SHP77 (cell line): ENCODE measurements around the gene JAKMIP2.
"Not testable (repeated sequence)": the region's sequence is repeated elsewhere in the genome, so short reads cannot be mapped to it uniquely, and the experiment has no call there.

Experiments used
- DNase-seq, 2 experiments: peaks; one replicate each; lab custom pipeline; 2025; lab: John Stamatoyannopoulos, UW

The JAKMIP2 gene

GRCh38 chr5:147557876-147558745 lies 224.4 kb downstream of the JAKMIP2 start:
- DNase-seq: no peak

- DNase-seq: no peak
Observed at GRCh38 chr5:147555176-147555575, 227.4 kb downstream of the JAKMIP2 start.

- DNase-seq: no peak
Observed at GRCh38 chr5:147554261-147554817, 228.2 kb downstream of the JAKMIP2 start.

GRCh38 chr5:147553817-147554216 lies 228.7 kb downstream of the JAKMIP2 start:
- not testable (repeated sequence) for DNase-seq

GRCh38 chr5:147552897-147553296 lies 229.6 kb downstream of the JAKMIP2 start:
- no peak for DNase-seq

- no peak for DNase-seq
Observed at GRCh38 chr5:147551677-147552076, 230.9 kb downstream of the JAKMIP2 start.

- DNase-seq: no peak
Observed at GRCh38 chr5:147547730-147548129, 234.8 kb downstream of the JAKMIP2 start.

GRCh38 chr5:147544556-147544955 lies 238.0 kb downstream of the JAKMIP2 start:
- no peak for DNase-seq

GRCh38 chr5:147539053-147539452 lies 243.5 kb downstream of the JAKMIP2 start:
- DNase-seq: no peak

- no peak for DNase-seq
Observed at GRCh38 chr5:147538236-147538635, 244.3 kb downstream of the JAKMIP2 start.
